B cell (primary cell): ENCODE data around the gene CAPZA2. TPM values are rescaled to one million over a fixed set of nuclear protein-coding genes. Genes with fewer than 3 reads are reported as not detected.

Experiments
- ATAC-seq: fragments of 200-7000 bp; cut with Tn5 transposase; one replicate; pipeline ENCODE4 v1.10.0; 2021; ENCODE audit warnings: low read depth, mild to moderate bottlenecking, moderate number of reproducible peaks, moderate library complexity
- CTCF ChIA-PET: fragments of 350-600 bp; sonication (Branson Sonifier 250); formaldehyde crosslinking; loops from one replicate; lab custom pipeline; 2021; ENCODE audit warnings: antibody characterized with exemption, inconsistent platforms; lab: Charles Lee
- POLR2A ChIA-PET: fragments of 350-600 bp; sonication (Branson Sonifier 250); formaldehyde crosslinking; loops from one replicate; lab custom pipeline; 2021; ENCODE audit warnings: antibody characterized with exemption; lab: Charles Lee
- DNase-seq: peaks from one replicate; pipeline ENCODE4 v3.0.0; 2013
- H2AFZ ChIP-seq: 2 replicates; pipeline ENCODE4 v1.6.1; 2012; ENCODE audit warnings: mild to moderate bottlenecking, low read depth, low read length; ENCODE audit not compliant: insufficient read depth, poor library complexity, severe bottlenecking
- H3K27ac ChIP-seq, 2 donors: 1 replicate in 1 of 2; 2 replicates in 1 of 2; pipeline ENCODE4 v1.5.1; 2012 to 2013; ENCODE audit warnings: low read length in 2 of 2, mild to moderate bottlenecking in 2 of 2, moderate library complexity in 1 of 2
- H3K27me3 ChIP-seq, 4 experiments: fragments of 200-600 bp in 1 of 4; sonication (generic) in 1 of 4; replicated peaks in 1 of 4; 1 replicate in 2 of 4; 2 replicates in 2 of 4; pipeline versions ENCODE4 v1.6.1 to v1.7.0; 2013 to 2016; ENCODE audit warnings: low read length in 3 of 4, mild to moderate bottlenecking in 2 of 4, mixed read lengths in 1 of 4, moderate library complexity in 1 of 4; ENCODE audit not compliant: insufficient read depth in 4 of 4, control insufficient read depth in 3 of 4; ENCODE audit errors: control extremely low read depth in 1 of 4
- H3K36me3 ChIP-seq, 2 experiments: replicated peaks in 1 of 2; 1 replicate in 1 of 2; 2 replicates in 1 of 2; pipeline versions ENCODE4 v1.6.1 to v1.7.1; 2013; ENCODE audit warnings: low read length in 1 of 2; ENCODE audit not compliant: insufficient read depth in 2 of 2, control insufficient read depth in 1 of 2; ENCODE audit errors: control extremely low read depth in 1 of 2, extremely low read depth in 1 of 2
- H3K4me1 ChIP-seq, 2 donors: fragments of 200-600 bp in 1 of 2; sonication (generic) in 1 of 2; 1 replicate in 1 of 2; 2 replicates in 1 of 2; pipeline versions ENCODE4 v1.5.1 to v1.6.1; 2013 to 2017; ENCODE audit warnings: low read length in 2 of 2; ENCODE audit not compliant: control insufficient read depth in 2 of 2, insufficient read depth in 2 of 2
- H3K4me2 ChIP-seq: replicated peaks from 2 replicates; pipeline ENCODE3; 2012; ENCODE audit warnings: mild to moderate bottlenecking, low read depth, low read length; ENCODE audit not compliant: poor library complexity, severe bottlenecking
- H3K4me3 ChIP-seq, 5 experiments: fragments of 200-600 bp in 1 of 5; sonication (generic) in 1 of 5; 1 replicate in 3 of 5; 2 replicates in 2 of 5; pipeline versions ENCODE4 v1.5.1 to v1.7.0; 2011 to 2016; ENCODE audit warnings: low read length in 4 of 5, mild to moderate bottlenecking in 4 of 5, low read depth in 2 of 5, control low read depth in 1 of 5, moderate library complexity in 1 of 5; ENCODE audit not compliant: insufficient read depth in 1 of 5; ENCODE audit errors: control extremely low read depth in 1 of 5, extremely low read depth in 1 of 5
- H3K79me2 ChIP-seq: fragments of 200-600 bp; sonication (generic); one replicate; pipeline ENCODE4 v1.6.0; 2016; ENCODE audit warnings: low read length; ENCODE audit not compliant: control insufficient read depth, insufficient read depth
- H3K9ac ChIP-seq: fragments of 200-600 bp; sonication (generic); 2 replicates; pipeline ENCODE4 v1.6.1; 2017; ENCODE audit warnings: mild to moderate bottlenecking, low read length, moderate library complexity
- H3K9me3 ChIP-seq, 3 donors: one replicate each; pipeline versions ENCODE4 v1.6.1 to v1.7.1; 2013; ENCODE audit warnings: low read length in 2 of 3; ENCODE audit not compliant: control insufficient read depth in 2 of 3, insufficient read depth in 1 of 3; ENCODE audit errors: control extremely low read depth in 1 of 3
- H4K20me1 ChIP-seq: 2 replicates; pipeline ENCODE4 v1.6.0; 2012; ENCODE audit warnings: mild to moderate bottlenecking, low read length; ENCODE audit not compliant: insufficient read depth, control insufficient read depth, poor library complexity, severe bottlenecking
- H3K27ac Mint-ChIP-seq: one replicate; pipeline ENCODE4 v1.8.0; 2021; ENCODE audit warnings: mixed read lengths
- H3K27me3 Mint-ChIP-seq: one replicate; pipeline ENCODE4 v1.8.0; 2021; ENCODE audit warnings: mixed read lengths
- H3K4me1 Mint-ChIP-seq: one replicate; pipeline ENCODE4 v1.8.0; 2021; ENCODE audit warnings: mixed read lengths
- H3K4me3 Mint-ChIP-seq: one replicate; pipeline ENCODE4 v1.8.0; 2021; ENCODE audit warnings: mixed read lengths
- H3K9me3 Mint-ChIP-seq: one replicate; pipeline ENCODE4 v1.8.0; 2022; ENCODE audit warnings: mixed read lengths; ENCODE audit not compliant: insufficient read depth
- EZH2 ChIP-seq: IDR thresholded peaks from 2 replicates; pipeline ENCODE4 v1.6.1; 2012; ENCODE audit warnings: borderline replicate concordance, low read depth, mild to moderate bottlenecking, moderate library complexity, low read length; ENCODE audit not compliant: insufficient read depth, poor library complexity, severe bottlenecking
- WGBS: methylation state at CpG from one replicate; pipeline ENCODE4 v1.1.5; 2013; ENCODE audit warnings: missing lambda C conversion rate; ENCODE audit not compliant: insufficient coverage; 5-methylcytosine and 5-hydroxymethylcytosine counted together
- intact Hi-C: fragments of 100-400 bp; cut with micrococcal nuclease; formaldehyde crosslinking; loops from one replicate; pipeline ENCODE4 v1.10.0; 2022
- polyA plus RNA-seq: library from polyadenylated mRNA; depleted of rRNA; stranded (reverse); fragments of >200 nt; gene quantifications from 2 replicates; pipeline ENCODE4 v1.2.3, GENCODE V29; 2012
- total RNA-seq, 2 donors: library from RNA; stranded (reverse); fragments of 120-200 nt in 1 of 2; gene quantifications; 1 replicate in 1 of 2; 2 replicates in 1 of 2; pipeline versions ENCODE4 v1.2.3 to v1.2.4, GENCODE V29; 2013 to 2022
- TF ChIP-seq, protein P1 (sequence below): fragments of 200-600 bp; IDR thresholded peaks from one replicate; pipeline ENCODE4 v1.8.0; 2022; ENCODE audit warnings: antibody characterized with exemption, mild to moderate bottlenecking

Gene CAPZA2
- total and polyA plus RNA-seq, 2 donors (not counting 1 experiment from before 2014, with no cell fraction given), result 15.0 to 79.0 TPM

DNA sequence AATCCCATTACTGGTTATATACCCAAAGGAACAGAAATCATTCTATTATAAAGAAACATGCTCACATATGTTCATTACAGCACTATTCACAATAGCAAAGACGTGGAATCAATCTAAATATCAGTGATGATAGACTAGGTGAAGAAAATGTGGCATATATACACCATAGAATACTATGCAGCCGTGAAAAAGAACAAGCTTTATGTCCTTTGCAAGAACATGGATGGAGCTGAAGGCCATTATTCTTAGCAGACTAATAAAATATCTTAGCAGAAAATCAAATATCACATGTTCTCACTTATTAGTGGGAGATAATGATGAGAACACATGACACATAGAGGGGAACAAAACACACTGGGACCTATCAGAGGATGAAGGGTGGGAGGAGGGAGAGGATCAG, 38.8 kb downstream of the CAPZA2 start:
- Histone ChIP-seq H3K9me3 (no peaks in the 10 kb centered on the region), H3K4me2 (no peak overlapping the region), H3K9ac (no peak overlapping the region), H4K20me1 (peaks cover 26% of the 10 kb centered on the region), H3K4me1 (no peaks in the 10 kb centered on the region), H3K27ac (no peak overlapping the region), H3K4me3 (no peak overlapping the region), H2AFZ (no peak overlapping the region), H3K27me3 (no peaks in the 10 kb centered on the region), H3K79me2 (no peaks in the 10 kb centered on the region), H3K36me3 (peaks cover 12 to 32% of the 10 kb centered on the region in 2 experiments)
- no peak overlapping the region for H3K27ac Mint-ChIP-seq
- H3K9me3 Mint-ChIP-seq, result no peaks in the 10 kb centered on the region
- no peak overlapping the region for H3K4me3 Mint-ChIP-seq
- ATAC-seq, result no peak
- ChIA-PET CTCF (no interaction called here), POLR2A (no interaction called here)
- TF ChIP-seq, protein P1, sequence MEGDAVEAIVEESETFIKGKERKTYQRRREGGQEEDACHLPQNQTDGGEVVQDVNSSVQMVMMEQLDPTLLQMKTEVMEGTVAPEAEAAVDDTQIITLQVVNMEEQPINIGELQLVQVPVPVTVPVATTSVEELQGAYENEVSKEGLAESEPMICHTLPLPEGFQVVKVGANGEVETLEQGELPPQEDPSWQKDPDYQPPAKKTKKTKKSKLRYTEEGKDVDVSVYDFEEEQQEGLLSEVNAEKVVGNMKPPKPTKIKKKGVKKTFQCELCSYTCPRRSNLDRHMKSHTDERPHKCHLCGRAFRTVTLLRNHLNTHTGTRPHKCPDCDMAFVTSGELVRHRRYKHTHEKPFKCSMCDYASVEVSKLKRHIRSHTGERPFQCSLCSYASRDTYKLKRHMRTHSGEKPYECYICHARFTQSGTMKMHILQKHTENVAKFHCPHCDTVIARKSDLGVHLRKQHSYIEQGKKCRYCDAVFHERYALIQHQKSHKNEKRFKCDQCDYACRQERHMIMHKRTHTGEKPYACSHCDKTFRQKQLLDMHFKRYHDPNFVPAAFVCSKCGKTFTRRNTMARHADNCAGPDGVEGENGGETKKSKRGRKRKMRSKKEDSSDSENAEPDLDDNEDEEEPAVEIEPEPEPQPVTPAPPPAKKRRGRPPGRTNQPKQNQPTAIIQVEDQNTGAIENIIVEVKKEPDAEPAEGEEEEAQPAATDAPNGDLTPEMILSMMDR, result no peak
- no peak for TF ChIP-seq EZH2
- H3K27me3 Mint-ChIP-seq, result no peaks in the 10 kb centered on the region
- no peak for DNase-seq
- H3K4me1 Mint-ChIP-seq, result peaks cover 3% of the 10 kb centered on the region
- intact Hi-C loops, result no loop called here
- no CpG with 5 or more reads among the region's 2 CpGs for WGBS

DNA sequence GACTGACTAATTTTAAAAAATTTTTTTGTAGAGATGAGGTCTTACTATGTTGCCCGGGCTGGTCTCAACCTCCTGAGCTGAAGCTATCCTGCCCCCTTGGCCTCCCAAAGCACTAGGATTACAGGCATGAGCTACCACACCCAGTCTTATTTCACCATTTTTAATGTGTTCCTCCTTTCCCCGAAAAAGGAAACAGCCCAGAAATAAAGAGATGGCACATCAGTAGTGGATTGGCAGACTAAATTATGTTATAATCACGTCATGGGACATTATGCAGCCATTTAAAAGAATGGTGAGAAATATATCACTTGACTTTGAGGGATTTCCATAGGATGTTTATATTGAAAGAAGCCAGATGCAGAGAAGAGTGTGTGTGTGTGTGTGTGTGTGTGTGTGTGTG, 40.5 kb downstream of the CAPZA2 start:
- ATAC-seq, result no peak
- Mint-ChIP-seq H3K4me1 (peaks cover 2% of the 10 kb centered on the region), H3K9me3 (no peaks in the 10 kb centered on the region), H3K27ac (no peak overlapping the region), H3K4me3 (no peak overlapping the region), H3K27me3 (no peaks in the 10 kb centered on the region)
- H2AFZ ChIP-seq, result no peak overlapping the region
- no peaks in the 10 kb centered on the region for H3K27me3 ChIP-seq
- peaks cover 16 to 43% of the 10 kb centered on the region in 2 experiments for H3K36me3 ChIP-seq
- H3K4me1 ChIP-seq, result no peaks in the 10 kb centered on the region
- H4K20me1 ChIP-seq, result peaks cover 11% of the 10 kb centered on the region
- H3K4me3 ChIP-seq, result no peak overlapping the region
- H3K9me3 ChIP-seq, result no peaks in the 10 kb centered on the region
- intact Hi-C loops, result no loop called here
- no peak for TF ChIP-seq EZH2
- TF ChIP-seq, protein P1, result no peak
- H3K79me2 ChIP-seq, result no peaks in the 10 kb centered on the region
- no peak for DNase-seq
- H3K4me2 ChIP-seq, result no peak overlapping the region
- WGBS, result 100% methylated on average over 1 of the region's 3 CpGs
- ChIA-PET POLR2A (no interaction called here), CTCF (interaction anchor here (0.6 kb wide), 1 partner anchor 32 kb away, joined by 3 read pairs; no protein-coding TSS in a partner anchor)
- no peak overlapping the region for H3K27ac ChIP-seq
- no peak overlapping the region for H3K9ac ChIP-seq
